SK-N-SH (cell line): Measurements from ENCODE around the gene C10orf62. TPM values are rescaled to one million over a fixed set of nuclear protein-coding genes. Genes with fewer than 3 reads are reported as not detected.

Experiments used
- CTCF ChIA-PET: fragments of 300-600, 350-600 bp; formaldehyde crosslinking; extraction: SDS; loops from one replicate; lab custom pipeline; 2021; lab: Yijun Ruan, JAX
- POLR2A ChIA-PET: fragments of 350-600 bp; sonication (Branson Sonifier 250); formaldehyde crosslinking; extraction: SDS; loops from one replicate; lab custom pipeline; 2020; ENCODE audit warnings: antibody characterized with exemption, inconsistent platforms; lab: Yijun Ruan, JAX
- DNase-seq: peaks from one replicate; pipeline ENCODE4 v3.0.0; 2012
- H2AFZ ChIP-seq: fragments of 200-600 bp; sonication (generic); 2 replicates; pipeline ENCODE4 v1.8.1; 2016; ENCODE audit warnings: antibody characterized with exemption, mild to moderate bottlenecking, low read depth
- H3F3A ChIP-seq: fragments of 200-600 bp; sonication (generic); replicated peaks from 2 replicates; pipeline ENCODE3; 2016; ENCODE audit warnings: antibody characterized with exemption, mild to moderate bottlenecking; ENCODE audit not compliant: insufficient read depth
- H3K27ac ChIP-seq, 2 experiments: fragments of 200-500 bp in 1 of 2; fragments of 200-600 bp in 1 of 2; sonication (Bioruptor generic) in 1 of 2; sonication (generic), shearing (Covaris generic) in 1 of 2; 2 replicates each; pipeline versions ENCODE4 v1.5.1 to v1.6.1; 2014 to 2016; ENCODE audit warnings: low read depth in 2 of 2, inconsistent platforms in 1 of 2, low read length in 1 of 2, mild to moderate bottlenecking in 1 of 2, mixed read lengths in 1 of 2
- H3K27me3 ChIP-seq: fragments of 200-600 bp; sonication (generic), shearing (Covaris generic); 2 replicates; pipeline ENCODE4 v1.6.1; 2016; ENCODE audit warnings: mixed run types; ENCODE audit not compliant: insufficient read depth
- H3K36me3 ChIP-seq, 2 experiments: fragments of 200-500 bp in 1 of 2; fragments of 200-600 bp in 1 of 2; sonication (Bioruptor generic) in 1 of 2; sonication (generic) in 1 of 2; replicated peaks in 1 of 2; 2 replicates each; pipeline versions ENCODE3 to v1.5.1; 2014 to 2016; ENCODE audit warnings: low read length in 1 of 2, mild to moderate bottlenecking in 1 of 2; ENCODE audit not compliant: insufficient read depth in 2 of 2, control insufficient read depth in 1 of 2
- H3K4me1 ChIP-seq, 2 experiments: fragments of 200-500 bp in 1 of 2; fragments of 200-600 bp in 1 of 2; sonication (Bioruptor generic) in 1 of 2; sonication (generic), shearing (Covaris generic) in 1 of 2; 2 replicates each; pipeline versions ENCODE4 v1.5.1 to v1.6.1; 2014 to 2016; ENCODE audit warnings: low read depth in 1 of 2, low read length in 1 of 2, mixed run types in 1 of 2; ENCODE audit not compliant: insufficient read depth in 2 of 2, control insufficient read depth in 1 of 2
- H3K4me2 ChIP-seq: fragments of 200-600 bp; sonication (generic), shearing (Covaris generic); 2 replicates; pipeline ENCODE4 v1.6.1; 2017; ENCODE audit warnings: mixed run types
- H3K4me3 ChIP-seq, 2 experiments: fragments of 200-500 bp in 1 of 2; fragments of 200-600 bp in 1 of 2; sonication (Bioruptor generic) in 1 of 2; sonication (generic), shearing (Covaris generic) in 1 of 2; 2 replicates each; pipeline versions ENCODE4 v1.5.1 to v1.8.1; 2014 to 2016; ENCODE audit warnings: low read depth in 2 of 2, inconsistent platforms in 1 of 2, low read length in 1 of 2, mild to moderate bottlenecking in 1 of 2, mixed read lengths in 1 of 2, moderate library complexity in 1 of 2
- H3K79me2 ChIP-seq: fragments of 200-600 bp; sonication (generic); 2 replicates; pipeline ENCODE4 v1.8.1; 2017; ENCODE audit warnings: mild to moderate bottlenecking; ENCODE audit not compliant: insufficient read depth
- H3K9ac ChIP-seq: fragments of 200-600 bp; sonication (generic); 2 replicates; pipeline ENCODE4 v1.6.1; 2017; ENCODE audit warnings: mixed run types
- H3K9me2 ChIP-seq: fragments of 200-600 bp; sonication (generic); 2 replicates; pipeline ENCODE4 v1.6.1; 2017; ENCODE audit warnings: mixed run types
- H3K9me3 ChIP-seq: fragments of 200-600 bp; sonication (generic); 2 replicates; pipeline ENCODE4 v1.6.1; 2017; ENCODE audit warnings: mixed run types, mild to moderate bottlenecking, moderate library complexity
- H4K20me1 ChIP-seq: fragments of 200-600 bp; sonication (generic); 2 replicates; pipeline ENCODE4 v1.6.1; 2017; ENCODE audit warnings: mild to moderate bottlenecking, mixed run types; ENCODE audit not compliant: insufficient read depth
- ELF1 ChIP-seq: IDR thresholded peaks from 2 replicates; pipeline ENCODE4 v1.4.0; 2012
- FOXM1 ChIP-seq: IDR thresholded peaks from 2 replicates; pipeline ENCODE4 v1.4.0; 2012; ENCODE audit warnings: low read depth, mild to moderate bottlenecking
- GATA2 ChIP-seq: sonication (generic); formaldehyde crosslinking; IDR thresholded peaks from 2 replicates; pipeline ENCODE4 v1.5.0; 2020; ENCODE audit warnings: mild to moderate bottlenecking, missing genetic modification reagents
- NRF1 ChIP-seq: IDR thresholded peaks from 2 replicates; pipeline ENCODE4 v1.6.1; 2012; ENCODE audit warnings: low read depth, mild to moderate bottlenecking, low read length
- POLR2AphosphoS5 ChIP-seq: IDR thresholded peaks from 2 replicates; pipeline ENCODE4 v1.6.1; 2012; ENCODE audit warnings: low read depth, low read length
- SIN3A ChIP-seq: IDR thresholded peaks from 2 replicates; pipeline ENCODE4 v1.6.1; 2012; ENCODE audit warnings: low read depth, mild to moderate bottlenecking, low read length, moderate library complexity, borderline replicate concordance
- SMC3 ChIP-seq: IDR thresholded peaks from 2 replicates; pipeline ENCODE4 v1.6.1; 2012; ENCODE audit warnings: low read depth, low read length, improper control_type of control experiment
- WGBS: methylation state at CpG from one replicate; pipeline ENCODE4 v1.1.6; 2017; ENCODE audit warnings: low lambda C conversion rate; 5-methylcytosine and 5-hydroxymethylcytosine counted together
- polyA plus RNA-seq, 3 experiments: library from polyadenylated mRNA; depleted of rRNA; stranded (reverse); fragments of >200 nt; gene quantifications; 2 replicates each; pipeline ENCODE4 v1.2.3, GENCODE V29; 2012
- TF ChIP-seq, protein P1 (sequence below): IDR thresholded peaks from 2 replicates; pipeline ENCODE4 v1.6.1; 2012; ENCODE audit warnings: mild to moderate bottlenecking, low read depth, low read length, moderate library complexity
- TF ChIP-seq, protein P2 (sequence below): fragments of 200-600 bp; sonication (generic); IDR thresholded peaks from 2 replicates; pipeline ENCODE4 v1.6.1; 2017; ENCODE audit warnings: antibody characterized with exemption, mild to moderate bottlenecking, moderate library complexity

The C10orf62 gene, protein sequence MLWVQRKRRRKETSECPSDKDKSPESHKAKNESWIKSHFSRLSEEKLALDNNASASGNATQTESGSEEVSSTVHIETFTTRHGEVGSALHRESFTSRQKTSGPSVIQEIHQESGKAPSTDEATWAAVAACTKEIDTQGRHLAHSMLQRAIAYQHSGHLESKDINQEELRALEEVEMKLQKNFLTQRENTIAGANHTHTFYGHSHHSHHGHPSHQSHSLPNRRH
- 0.07 and 0.19 TPM in 2 replicates for polyA plus RNA-seq (2012; rRNA removed)
- polyA plus RNA-seq (2012; cell fraction: cytosol; rRNA removed), result 0.05 TPM in 1 of 2 replicates, not detected in the other
- 0.56 and 0.96 TPM in 2 replicates for polyA plus RNA-seq (2012; cell fraction: nucleus; rRNA removed)

DNA sequence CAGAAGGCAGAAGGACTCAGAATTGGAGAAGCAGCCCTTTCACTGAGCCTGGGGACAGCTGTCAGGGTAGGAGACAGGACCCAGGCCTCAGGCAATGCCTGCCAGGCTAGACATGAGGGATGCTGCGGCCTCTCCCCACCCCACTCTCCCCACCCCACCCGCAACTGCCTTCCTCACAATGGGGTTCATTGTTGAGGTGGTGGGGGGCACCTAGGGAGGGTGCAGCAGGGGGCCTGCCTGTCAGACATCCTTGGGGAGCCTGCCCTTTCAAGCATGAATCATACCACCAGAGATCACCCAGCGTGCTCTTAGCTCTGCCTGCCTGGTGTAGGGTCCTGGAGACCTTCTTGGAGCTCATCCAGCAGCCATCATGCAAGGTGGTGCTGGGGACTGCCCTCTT, at the start of gene C10orf62:
C10orf62 (plus strand) TSS at position 243 of the 400 bp plus-strand sequence. CDS start 177 bp downstream, outside the sequence.
- Histone ChIP-seq H3K9ac (no peak within 1 kb of the TSS), H3K9me3 (no peaks in the 10 kb centered on the region), H3K36me3 (no peaks in the 10 kb centered on the region), H3K9me2 (no peaks in the 10 kb centered on the region), H3K4me3 (no peak within 1 kb of the TSS), H3K79me2 (no peaks in the 10 kb centered on the region), H3K4me1 (peaks cover 5 to 10% of the 10 kb centered on the region in 2 experiments; a peak in 2 of 4 replicates), H2AFZ (no peak within 1 kb of the TSS), H3K4me2 (no peak within 1 kb of the TSS), H3K27me3 (no peaks in the 10 kb centered on the region), H4K20me1 (no peaks in the 10 kb centered on the region), H3F3A (peaks cover 7% of the 10 kb centered on the region), H3K27ac (no peak within 1 kb of the TSS)
- peak; percentile 12 for DNase-seq
- ChIA-PET POLR2A (no interaction called here), CTCF (interaction anchor here (0.6 to 1.9 kb wide), 5 partner anchors 13 to 36 kb away, joined by 3 to 10 read pairs (median 3); partner anchors contain the start of gene ANKRD2)
- no CpG with 5 or more reads among the region's 3 CpGs for WGBS
- TF ChIP-seq ELF1, result no peak
- TF ChIP-seq FOXM1, result no peak
- no peak for TF ChIP-seq SMC3
- no peak for TF ChIP-seq SIN3A
- TF ChIP-seq NRF1, result no peak
- no peak for TF ChIP-seq POLR2AphosphoS5
- TF ChIP-seq, protein P1, sequence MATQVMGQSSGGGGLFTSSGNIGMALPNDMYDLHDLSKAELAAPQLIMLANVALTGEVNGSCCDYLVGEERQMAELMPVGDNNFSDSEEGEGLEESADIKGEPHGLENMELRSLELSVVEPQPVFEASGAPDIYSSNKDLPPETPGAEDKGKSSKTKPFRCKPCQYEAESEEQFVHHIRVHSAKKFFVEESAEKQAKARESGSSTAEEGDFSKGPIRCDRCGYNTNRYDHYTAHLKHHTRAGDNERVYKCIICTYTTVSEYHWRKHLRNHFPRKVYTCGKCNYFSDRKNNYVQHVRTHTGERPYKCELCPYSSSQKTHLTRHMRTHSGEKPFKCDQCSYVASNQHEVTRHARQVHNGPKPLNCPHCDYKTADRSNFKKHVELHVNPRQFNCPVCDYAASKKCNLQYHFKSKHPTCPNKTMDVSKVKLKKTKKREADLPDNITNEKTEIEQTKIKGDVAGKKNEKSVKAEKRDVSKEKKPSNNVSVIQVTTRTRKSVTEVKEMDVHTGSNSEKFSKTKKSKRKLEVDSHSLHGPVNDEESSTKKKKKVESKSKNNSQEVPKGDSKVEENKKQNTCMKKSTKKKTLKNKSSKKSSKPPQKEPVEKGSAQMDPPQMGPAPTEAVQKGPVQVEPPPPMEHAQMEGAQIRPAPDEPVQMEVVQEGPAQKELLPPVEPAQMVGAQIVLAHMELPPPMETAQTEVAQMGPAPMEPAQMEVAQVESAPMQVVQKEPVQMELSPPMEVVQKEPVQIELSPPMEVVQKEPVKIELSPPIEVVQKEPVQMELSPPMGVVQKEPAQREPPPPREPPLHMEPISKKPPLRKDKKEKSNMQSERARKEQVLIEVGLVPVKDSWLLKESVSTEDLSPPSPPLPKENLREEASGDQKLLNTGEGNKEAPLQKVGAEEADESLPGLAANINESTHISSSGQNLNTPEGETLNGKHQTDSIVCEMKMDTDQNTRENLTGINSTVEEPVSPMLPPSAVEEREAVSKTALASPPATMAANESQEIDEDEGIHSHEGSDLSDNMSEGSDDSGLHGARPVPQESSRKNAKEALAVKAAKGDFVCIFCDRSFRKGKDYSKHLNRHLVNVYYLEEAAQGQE, result no peak

DNA sequence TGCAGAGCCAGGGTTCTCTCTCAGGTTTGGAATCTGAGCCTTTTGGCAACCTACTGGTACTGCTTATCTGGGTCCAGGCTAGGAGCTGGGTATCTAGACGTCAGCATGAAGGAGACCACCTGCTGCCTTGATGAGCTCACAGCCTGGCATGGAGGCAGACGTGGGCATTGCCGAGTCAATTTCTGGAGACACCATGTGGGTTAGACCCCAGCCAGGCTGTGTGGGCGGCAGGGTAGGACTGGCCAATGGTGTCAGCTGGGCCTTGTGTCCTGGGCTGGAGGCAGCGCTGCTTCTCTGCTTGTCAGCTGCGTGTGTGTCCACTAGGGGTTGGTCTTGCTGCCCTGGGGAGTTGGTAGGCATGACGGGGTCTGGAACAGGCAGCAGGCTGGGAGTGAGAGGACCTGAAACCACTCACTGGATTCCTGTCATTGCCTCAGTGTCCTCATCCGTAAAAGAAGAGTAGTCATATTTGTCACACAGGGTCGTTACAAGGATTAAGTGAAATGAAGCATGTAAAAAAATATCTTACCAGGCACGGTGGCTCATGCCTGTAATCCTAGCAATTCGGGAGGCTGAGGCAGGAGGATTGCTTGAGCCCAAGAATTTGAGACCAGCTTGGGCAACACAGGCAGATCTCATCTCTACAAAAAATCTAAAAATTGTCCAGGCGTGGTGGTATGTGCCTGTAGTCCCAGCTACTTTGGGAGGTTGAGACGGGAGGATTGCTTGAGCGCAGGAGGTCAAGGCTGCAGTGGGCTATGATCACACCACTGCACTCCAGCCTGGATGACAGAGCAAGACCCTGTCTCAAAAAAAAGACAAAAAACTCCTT, 48.6 kb upstream of the C10orf62 start:
- POLR2A ChIA-PET, result no interaction called here
- no peak for DNase-seq

More for the DNA sequence above, 48.6 kb upstream of the C10orf62 start:
- CTCF ChIA-PET, result interaction anchor here (8.6 kb wide), 1 partner anchor 11 kb away, joined by 61 read pairs; no protein-coding TSS in a partner anchor
- WGBS, result 93% methylated on average over 10 of the region's 14 CpGs
- Histone ChIP-seq H3K79me2 (peaks cover 64% of the 10 kb centered on the region), H3K4me1 (peaks cover 16 to 48% of the 10 kb centered on the region in 2 experiments; a peak in 3 of 4 replicates), H3K9me2 (no peaks in the 10 kb centered on the region), H3K4me3 (no peak overlapping the region), H3K9me3 (no peaks in the 10 kb centered on the region), H3K4me2 (no peak overlapping the region), H3F3A (peaks cover 31% of the 10 kb centered on the region), H2AFZ (no peak overlapping the region), H3K9ac (no peak overlapping the region), H3K27me3 (no peaks in the 10 kb centered on the region), H3K36me3 (no peaks in the 10 kb centered on the region), H3K27ac (peak overlapping the region in 1 of 2 experiments; percentile 100; a peak in 2 of 4 replicates), H4K20me1 (no peaks in the 10 kb centered on the region)
- no peak for TF ChIP-seq GATA2 (CRISPR knock-in tag)
- TF ChIP-seq, protein P2, sequence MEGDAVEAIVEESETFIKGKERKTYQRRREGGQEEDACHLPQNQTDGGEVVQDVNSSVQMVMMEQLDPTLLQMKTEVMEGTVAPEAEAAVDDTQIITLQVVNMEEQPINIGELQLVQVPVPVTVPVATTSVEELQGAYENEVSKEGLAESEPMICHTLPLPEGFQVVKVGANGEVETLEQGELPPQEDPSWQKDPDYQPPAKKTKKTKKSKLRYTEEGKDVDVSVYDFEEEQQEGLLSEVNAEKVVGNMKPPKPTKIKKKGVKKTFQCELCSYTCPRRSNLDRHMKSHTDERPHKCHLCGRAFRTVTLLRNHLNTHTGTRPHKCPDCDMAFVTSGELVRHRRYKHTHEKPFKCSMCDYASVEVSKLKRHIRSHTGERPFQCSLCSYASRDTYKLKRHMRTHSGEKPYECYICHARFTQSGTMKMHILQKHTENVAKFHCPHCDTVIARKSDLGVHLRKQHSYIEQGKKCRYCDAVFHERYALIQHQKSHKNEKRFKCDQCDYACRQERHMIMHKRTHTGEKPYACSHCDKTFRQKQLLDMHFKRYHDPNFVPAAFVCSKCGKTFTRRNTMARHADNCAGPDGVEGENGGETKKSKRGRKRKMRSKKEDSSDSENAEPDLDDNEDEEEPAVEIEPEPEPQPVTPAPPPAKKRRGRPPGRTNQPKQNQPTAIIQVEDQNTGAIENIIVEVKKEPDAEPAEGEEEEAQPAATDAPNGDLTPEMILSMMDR, result 0 out of 2 replicates have a peak, but pooled peaks have one; percentile 13
